ENCODE measurements around the gene DIDO1. TPM values are rescaled to one million over a fixed set of nuclear protein-coding genes. Genes with fewer than 3 reads are reported as not detected.
A peak's percentile ranks its signal among the peaks of the same experiment; 100 is the strongest.

Gene DIDO1
- total and polyA plus RNA-seq, 2 of the 13 experiments (the other 11 are each of a cell fraction or from before 2014, with no cell fraction given), result 75.0 to 75.1 TPM

- TF ChIP-seq GPBP1L1 (CRISPR knock-in tag; IDR thresholded peaks at IDR 0.05) (no peak), SNRNP70 (IDR thresholded peaks at IDR 0.05; ENCODE audit: low read depth, low read length) (no peak), ZBTB26 (CRISPR knock-in tag; IDR thresholded peaks at IDR 0.05; ENCODE audit: borderline replicate concordance) (no peak), REXO4 (CRISPR knock-in tag; IDR thresholded peaks at IDR 0.05; ENCODE audit: borderline replicate concordance) (no peak), ZNF44 (CRISPR knock-in tag; IDR thresholded peaks at IDR 0.05) (no peak), PCBP2 (optimal IDR thresholded peaks at IDR 0.05; ENCODE audit: low read depth, low read length, poor library complexity, severe bottlenecking) (no peak), ATF6 (CRISPR knock-in tag; conservative IDR thresholded peaks at IDR 0.05) (no peak), HBP1 (CRISPR knock-in tag; IDR thresholded peaks at IDR 0.05; ENCODE audit: low read depth) (no peak), MAZ (IDR thresholded peaks at IDR 0.05; ENCODE audit: borderline replicate concordance, low read depth, low read length) (no peak), MAZ (CRISPR knock-in tag; IDR thresholded peaks at IDR 0.05; ENCODE audit: low read depth) (no peak), SNAI1 (CRISPR knock-in tag; IDR thresholded peaks at IDR 0.05; ENCODE audit: borderline replicate concordance) (no peak), ZNF17 (CRISPR knock-in tag; IDR thresholded peaks at IDR 0.05) (no peak), ZNF83 (CRISPR knock-in tag; IDR thresholded peaks at IDR 0.05; ENCODE audit: borderline replicate concordance) (no peak), CREM (IDR thresholded peaks at IDR 0.05) (no peak), CREM (CRISPR knock-in tag; IDR thresholded peaks at IDR 0.05) (no peak), MAX (IDR thresholded peaks at IDR 0.05) (no peak), CTCF (CRISPR knock-in tag; IDR thresholded peaks at IDR 0.05) (peak; percentile 14; the same call in 1 of the 2 replicates)
Measured at GRCh38 chr20:62946918-62947317, 20.6 kb upstream of the DIDO1 start (continued).

Measured in HepG2 (cell line).